ENCODE data around the gene HOXB13.

HOXB13 gene

DNA sequence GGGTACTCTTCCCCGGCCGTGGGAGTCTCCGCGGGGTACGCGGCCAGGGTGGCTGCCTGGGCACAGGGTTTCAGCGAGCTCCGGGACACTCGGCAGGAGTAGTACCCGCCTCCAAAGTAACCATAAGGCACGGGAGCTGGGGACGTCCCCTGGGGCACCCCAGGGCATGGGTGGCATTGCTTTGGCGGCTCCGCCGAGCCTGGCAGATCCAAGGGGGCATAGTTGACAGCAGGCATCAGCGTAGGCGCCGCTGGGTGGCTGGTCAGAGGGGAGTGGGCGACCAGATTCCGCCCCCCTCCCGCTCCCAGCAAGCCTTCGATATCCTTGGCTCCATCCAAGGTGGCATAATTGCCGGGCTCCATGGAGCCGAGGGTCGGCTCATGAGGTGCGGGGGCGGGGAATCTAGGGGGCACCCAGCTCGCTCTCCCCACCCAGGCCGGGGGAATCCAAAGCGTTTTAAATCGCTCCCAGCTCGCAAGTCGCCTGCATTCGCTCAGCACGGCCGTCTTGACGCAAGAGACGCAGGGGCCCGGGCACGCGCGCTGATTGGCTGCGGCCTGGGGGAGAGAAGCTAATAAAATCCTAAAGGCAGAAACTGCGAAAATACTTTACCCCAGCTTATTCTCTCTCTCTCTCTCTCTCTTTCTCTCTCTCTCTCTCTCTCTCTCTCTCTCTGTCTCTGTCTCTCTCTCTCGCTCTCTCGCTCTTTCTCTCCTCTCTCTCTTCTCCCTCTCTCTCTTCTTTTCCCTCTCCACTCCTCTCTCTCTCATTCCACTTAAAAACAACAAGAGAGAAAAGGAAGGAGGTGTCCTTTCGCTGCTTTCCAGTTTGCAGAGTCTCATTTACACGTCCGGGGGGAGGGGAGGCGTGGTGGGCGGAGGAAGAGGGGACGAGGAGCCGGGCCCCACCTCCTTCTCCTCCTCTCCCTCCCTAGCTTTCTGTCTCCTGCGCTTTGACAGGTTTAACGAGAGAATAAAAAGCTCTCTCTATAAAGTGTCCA is at the start of gene HOXB13:
HOXB13 (minus strand) TSS at position 519 of the 1,000 bp plus-strand sequence; CDS start at position 362, 157 bp downstream.
- peak; percentile 64 for DNase-seq

DNA sequence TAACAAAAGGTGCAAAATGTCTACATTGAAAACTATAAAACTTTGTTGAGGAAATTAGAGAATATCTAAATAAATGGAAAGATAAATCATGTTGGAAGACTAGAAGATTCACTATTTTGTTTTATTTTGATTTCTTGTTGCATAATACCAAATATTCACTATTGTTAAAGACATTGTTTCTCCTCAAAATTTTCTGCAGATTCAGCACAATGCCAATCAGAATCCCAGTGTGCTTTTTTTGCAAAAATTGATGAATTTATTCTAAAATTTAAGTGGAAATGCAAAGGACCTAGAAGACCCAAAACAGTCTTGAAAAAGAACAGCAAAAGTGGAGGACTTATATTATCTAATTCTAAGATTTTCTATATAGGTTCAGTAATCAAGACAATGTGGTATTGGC is 48.1 kb upstream of the HOXB13 start:
- no peak for DNase-seq

DNA sequence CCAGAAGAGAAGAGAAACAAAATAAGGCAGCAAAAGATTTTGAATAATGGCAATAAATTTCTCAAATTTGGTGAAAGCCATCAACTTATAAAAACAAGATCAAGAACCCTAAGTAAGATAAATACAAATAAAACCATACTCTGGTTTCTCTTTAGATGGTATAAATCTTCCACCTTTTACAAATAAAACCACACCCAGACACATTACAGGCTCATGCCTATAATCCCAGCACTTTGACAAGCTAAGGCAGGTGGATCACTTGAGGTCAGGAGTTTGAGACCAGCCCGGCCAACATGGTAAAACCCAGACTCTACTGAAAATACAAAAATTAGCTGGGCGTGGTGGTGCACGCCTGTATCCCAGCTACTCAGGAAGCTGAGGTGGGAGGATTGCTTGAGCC is 44.7 kb upstream of the HOXB13 start:
- DNase-seq, result no peak

DNA sequence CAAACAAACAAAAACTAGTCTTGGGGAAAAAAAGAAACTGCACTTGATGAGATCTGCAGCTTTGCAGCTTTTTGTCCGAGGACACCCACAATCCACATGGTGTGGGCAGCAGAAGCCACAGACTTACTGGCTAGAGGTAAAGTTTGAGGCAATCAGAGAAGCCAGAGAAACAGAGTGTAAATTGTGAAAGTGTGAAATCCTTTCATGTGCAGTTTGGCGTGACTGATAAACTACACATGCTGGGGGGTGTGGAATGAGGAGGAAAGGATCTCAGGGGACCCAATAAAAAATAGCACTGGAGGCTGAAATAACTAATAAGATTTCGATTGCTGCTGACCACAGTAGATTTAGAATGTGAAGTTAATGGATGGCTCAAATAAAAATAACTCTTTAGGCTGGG is 42.4 kb upstream of the HOXB13 start:
- DNase-seq, result no peak

DNA sequence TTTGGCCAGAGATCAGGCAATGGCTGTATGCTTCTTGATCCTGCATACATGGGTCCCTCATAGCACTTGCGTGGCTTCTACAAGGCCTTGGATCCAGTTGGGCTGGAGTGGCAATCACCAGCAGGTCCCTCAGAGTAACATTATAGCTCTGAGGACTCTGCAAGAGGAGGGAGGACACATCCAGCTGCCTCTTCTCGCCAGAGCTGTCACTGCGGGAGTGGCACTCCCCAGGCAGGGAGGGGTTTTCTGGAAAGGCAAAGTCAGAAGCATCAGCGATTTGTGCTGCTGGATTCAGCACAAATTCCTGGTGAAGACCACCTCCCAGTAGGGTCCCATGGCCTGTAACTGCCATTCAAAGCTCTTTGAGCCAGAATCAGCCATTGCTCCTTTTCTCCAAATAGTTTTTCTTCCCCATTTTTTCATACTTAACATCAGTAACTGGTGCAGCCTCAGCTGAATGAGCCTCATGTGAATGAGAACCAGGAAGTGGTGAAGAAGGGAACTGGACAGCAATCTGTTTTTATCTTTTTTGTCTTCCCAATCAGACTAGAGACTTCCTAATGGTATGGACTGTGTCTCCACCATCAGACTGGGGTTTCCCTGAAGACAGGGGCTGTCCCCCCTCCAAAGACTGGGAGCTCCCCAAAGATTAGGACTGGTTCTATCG is 40.6 kb upstream of the HOXB13 start:
- DNase-seq, result no peak

DNA sequence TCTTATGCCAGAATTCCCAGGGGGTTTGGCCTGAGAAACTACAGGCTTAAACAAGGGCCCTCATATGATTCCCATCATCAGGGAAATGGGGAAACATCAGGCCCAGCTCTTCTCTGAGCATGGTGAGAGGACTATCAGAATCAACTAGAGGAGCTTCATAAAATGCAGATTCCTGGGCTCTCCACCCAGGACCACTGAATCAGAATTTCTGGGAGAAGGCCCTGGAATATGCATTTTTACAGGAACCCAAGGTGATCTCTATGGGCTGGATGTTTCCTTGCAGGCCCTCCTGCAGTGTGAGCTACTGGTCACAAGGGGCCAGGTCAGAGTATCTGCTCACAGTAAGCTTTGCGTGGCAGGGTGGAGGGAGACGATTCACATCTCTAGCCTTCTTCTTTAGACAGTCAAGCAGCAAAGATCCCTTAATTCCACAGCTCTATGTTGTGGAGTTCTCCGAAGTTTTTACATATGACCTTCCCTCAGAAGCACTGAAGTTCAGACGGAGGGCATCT is 38.8 kb upstream of the HOXB13 start:
- no peak for DNase-seq

DNA sequence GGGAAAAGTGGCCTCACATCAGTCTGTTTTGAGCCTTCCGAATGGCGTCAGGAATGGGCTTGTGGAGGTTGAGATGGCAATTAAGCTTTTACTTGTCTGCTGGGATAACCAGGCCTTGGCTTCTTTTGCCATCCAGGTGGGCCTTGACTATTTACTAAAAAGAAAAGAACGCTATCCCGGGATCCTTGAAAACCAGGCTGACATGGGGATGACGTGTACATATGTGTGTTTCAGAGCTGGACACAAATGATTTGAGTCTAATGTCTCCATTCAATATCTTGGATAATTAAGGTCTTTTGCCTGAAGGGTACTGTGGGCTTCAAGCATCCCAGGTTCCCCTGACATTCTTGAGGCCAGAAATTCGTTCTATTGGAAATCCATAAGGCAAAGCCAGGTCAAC is 32.6 kb upstream of the HOXB13 start:
- no peak for DNase-seq

DNA sequence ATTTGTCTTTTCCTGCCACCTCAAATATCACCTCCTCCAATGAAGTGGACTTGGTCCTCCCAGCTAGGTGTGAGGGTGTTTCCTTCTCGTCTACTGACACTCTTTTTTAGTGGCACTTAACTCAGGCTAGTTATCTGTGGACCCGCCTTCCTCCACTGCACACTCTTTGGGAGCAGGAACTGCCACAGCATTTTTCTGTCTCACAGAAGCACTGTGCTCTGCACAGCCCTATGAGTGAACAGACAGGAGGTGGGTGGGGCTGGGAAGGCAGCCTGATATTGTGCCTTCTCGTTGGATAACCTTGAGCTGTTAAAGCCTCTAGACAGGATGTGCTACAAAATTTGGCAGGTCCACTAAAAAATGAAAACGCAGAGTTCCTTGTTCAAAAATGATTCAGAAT is 31.9 kb upstream of the HOXB13 start:
- no peak for DNase-seq

DNA sequence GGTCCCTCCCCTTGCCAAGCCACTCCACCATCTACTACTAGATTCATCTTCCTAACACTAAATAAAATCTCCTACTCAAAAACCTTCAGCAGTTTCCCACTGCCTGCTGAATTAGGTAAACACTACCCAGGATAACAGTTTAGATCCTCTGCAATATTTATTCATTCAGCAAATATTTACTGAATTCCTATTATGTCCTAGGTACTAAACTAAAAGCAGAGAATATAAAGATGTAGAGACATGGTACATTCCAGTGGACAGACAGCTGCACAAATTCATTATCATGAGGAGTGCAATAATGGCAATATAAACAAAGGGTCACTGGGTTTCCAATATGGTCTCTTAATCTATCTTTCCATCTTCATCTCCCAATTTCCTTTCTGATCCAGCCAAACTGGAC is 30.7 kb upstream of the HOXB13 start:
- no peak for DNase-seq

DNA sequence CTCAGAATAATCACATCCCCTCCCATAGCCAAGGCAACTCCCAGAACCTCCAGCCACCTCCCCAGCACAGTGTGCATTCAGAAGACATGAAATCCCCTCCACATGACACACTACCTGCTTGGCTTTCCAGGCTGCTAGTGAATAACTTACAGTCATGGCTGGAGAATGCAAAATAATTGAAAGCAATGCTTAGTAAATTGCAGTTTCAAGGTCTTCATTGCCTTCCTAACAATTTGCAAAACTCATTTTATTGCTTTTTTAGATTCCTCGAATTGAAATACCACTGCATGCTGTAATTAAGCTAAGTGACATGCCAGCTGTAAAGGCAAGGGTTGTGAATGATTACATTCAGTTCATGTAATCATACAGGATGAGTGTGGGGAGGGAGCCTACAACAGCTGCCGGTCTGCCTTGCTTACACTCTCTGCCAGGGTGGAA is 29.0 kb upstream of the HOXB13 start:
- no peak for DNase-seq

DNA sequence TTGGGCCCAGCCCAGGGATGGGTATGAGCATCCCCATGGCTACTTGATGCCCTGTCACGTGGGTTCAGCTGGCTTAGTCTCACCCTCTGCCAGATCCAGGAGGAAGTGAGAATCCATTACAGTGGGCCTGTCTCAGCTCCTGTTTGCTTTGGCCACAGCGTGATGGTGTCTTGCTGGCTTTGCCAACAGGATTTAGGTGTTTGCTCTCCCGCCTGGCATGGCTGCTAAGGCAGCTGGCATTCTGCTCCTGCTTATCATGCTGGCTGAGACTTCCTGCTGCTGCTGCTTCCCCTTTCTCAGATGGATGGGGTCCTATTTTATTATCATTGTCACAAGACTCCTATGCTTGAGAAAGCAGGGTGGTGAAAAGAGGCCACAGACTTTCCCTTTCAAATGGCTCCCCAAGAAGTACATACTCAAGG is 28.3 kb upstream of the HOXB13 start:
- no peak for DNase-seq

DNA sequence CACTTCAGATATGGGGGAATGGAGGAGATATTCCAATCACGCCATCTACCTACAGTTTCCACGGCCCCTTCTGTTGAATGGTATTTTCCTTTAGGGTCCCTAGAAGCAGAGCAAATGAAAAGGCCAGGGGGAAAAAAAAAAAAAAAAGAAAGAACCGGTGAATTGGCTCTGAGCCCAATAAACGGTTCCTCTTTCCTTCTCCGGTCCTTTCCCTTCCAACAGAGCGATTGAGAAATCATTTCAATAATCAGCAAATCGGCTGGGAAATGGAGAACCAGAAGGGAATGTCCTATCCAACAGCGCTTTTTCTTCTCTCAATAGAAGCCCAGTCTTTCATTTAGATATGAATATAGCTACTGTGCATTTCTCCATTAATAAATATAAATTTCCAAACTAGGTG is 26.8 kb upstream of the HOXB13 start:
- no peak for DNase-seq

DNA sequence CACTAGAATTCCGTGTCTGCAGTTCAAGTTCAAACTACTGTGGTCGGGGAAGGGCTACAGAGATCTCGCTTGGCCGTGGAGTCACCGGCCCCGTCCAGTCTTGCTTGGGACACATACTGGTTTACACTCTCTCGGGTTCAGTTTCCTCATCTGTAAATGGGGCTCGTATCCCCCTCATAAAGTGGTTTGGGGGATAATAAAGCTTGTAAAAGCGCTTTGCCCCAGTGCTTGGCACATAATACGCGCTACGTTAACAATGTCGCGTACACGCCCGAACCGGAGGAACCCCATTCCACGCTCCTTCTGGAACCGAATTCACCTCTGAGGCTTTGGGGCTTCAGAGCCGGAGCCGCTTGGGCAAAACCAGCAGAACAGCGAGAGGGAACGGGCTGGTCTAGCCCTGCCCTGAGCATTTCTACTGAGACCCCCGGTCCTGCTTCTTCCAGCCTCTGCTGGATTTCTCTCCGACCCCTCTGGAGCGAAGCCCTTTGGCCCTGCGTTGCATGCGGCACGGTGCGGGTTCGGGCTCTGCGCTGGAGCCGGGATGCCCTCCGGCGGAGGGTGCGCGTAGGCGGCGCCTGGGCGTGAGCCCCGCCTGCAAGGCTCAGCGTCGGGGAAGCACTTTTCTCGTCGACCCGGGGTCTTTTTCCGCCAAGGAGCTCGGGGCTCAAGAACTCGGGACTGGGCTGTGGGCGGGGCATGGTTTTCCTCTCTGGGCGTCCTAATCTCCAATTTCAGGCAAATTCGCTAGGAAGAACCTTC is 26.1 kb upstream of the HOXB13 start:
- no peak for DNase-seq

DNA sequence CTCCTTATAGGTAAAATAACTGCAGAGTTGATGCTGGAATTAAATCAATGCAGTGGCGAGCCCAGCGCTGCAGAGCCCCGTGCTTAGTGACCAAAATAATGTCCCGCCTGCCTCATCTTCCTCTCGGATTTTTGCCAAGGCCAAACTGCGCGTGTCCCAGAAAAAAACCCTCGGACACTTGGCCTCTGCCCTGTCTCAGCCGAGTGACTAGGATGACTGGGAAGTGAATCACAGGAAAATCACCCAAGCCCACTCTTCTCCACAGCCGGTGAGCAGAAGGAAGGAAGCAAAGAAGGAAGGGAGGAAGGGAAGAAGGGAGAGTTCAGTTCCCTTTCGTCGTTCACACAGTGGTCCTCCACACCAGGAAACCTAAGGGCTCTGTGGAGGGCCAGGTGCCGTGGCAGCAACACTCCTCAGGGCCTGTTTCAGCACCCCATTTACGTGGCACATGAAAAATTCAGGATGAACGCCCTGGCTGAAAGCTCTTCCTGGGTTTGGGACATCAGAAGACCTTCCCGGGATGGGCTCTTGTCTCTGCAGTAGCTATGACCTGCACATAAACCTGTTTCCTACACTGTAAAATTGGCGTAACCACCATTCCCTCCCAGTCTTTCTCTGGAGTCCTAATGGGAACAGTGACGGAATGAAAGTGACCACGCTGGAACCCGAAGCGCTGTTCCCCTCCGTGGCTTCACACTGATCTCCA is 25.4 kb upstream of the HOXB13 start:
- DNase-seq, result no peak

DNA sequence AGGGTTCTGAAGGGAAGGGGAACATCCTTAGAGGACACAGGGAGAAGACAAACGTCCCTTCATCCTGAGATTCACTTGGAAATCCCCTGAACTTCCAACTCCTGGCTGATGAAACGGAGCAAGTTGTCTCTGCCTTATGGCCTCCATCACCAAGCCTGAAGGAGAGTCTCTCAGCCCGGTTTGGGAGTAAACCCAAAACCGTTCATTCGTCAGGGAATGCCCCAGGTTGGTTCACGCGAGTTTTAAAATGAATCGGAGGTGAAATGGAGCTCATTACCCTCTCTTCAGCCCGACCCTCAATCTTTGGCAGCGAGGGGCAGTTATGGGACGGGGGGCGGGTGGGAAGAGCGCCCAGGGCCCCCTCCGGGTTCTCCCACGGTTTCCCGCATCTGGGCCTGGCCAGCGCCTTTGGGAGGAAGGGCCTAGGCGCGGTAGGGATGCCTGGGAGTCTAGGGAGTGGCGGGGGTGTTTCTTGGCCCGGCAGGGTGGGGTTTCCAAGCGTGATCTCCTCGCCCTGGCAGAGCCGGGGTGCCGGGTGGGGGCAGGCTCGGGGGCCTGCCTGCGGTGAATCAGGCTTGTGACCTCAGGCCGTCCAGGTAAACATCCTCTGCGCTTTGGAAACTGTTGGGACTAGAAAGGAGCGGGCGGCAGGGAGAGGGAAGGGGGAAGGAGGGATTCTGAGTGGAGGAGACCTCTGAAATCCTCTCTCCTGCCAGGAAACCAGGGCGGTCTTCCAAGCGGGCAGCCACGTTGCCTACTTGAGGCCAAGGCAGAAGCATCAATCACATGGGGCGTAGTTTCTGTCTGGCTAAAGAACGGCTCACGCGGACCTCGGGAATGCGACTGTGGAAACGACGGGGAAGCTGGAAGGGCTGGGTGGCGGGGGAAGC is 24.1 kb upstream of the HOXB13 start:
- DNase-seq, result no peak

DNA sequence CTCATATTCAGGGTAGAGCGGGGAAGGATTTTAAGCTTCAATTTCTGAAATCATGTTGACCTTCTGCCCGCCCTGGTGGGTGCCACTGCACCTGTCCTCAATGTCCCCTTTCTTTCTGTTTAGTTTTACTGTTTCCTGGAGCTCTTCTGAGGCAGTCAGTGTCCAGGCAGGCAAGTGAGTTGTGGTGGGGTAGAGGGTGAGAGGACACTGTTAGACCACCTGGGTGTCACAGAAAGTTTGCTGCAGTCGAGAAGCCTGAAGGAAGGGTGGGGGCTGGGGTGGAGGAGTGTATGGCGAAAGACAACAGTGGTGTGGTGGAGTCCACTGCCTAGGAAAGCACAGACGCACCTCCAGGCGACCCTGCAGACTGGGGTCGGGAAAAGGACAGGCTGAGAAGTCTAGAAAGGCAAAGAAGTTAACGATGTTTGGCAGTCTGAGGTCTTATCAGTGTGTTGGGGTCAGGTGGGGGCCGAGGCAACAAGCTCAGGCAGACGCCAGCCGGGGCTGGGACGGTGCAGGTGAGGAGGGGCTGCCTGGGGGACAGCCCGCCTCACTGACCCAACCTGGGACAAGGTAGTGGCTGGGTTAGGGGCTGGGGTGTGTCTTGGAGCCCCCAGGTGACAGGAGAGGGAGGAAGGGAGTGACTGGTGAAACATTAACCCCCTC is 23.3 kb upstream of the HOXB13 start:
- no peak for DNase-seq

DNA sequence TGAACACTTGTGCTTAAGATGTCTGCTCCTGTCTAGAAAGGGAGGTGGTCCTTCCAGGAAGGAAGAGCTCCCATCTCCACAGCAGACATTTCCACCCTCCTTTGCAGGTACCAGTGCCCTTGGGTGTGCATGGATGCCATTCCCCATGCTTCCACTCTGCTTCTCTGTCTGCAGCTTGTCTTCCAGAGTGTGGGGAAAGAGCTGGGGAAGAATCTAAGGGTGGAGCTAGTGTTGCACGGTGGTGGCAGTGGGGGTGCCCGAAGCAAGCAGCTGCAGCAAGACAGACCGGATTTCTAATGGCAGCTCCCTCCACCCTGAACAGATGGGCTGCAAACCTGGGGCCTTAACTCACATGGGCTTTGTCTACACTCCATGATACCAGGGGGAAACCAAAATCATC is 22.6 kb upstream of the HOXB13 start:
- no peak for DNase-seq

DNA sequence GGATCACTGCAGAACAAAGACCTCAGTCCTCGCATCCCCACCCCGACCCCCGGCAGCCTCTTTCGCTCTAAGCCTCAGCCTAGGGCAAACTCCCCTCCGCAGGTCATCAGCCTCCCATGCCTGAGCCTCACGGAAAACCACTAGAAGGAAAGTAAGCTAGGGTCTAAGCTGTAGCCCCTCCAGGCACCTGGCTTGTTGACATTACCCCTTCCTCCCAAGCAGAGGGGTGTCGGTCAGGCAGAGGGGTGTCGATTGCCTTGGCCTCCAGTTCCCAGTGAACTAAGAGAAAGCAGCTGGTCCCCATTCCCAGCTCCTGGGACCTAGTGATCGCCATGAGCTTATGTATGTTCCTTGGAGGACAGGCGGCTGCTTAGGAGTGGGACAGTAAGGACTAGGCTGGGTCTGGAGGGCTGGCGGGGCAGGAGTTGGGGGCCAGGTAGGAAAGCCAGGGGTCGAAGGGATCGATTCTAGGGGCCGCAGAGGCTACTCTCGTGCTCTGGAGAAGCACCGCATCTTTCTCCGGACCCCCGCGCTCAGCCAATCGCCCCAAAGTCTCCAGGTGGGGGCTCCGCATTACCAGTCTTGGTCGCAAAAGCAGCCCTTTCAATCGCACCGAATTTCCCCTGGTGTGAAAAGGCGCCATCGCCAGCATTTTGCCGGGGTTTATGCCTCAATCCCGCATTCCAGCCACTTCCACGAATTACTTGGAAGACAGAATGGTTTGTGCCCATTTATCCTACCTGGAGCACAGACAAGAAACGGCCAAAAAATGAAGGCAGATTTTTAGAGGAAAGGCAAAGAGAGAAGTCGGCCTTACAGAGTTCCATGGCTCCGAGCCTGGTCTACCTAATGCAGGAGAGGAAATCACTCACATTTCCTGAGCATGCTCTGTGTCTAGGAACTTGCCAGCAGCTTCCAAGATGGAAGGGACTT is 21.3 kb upstream of the HOXB13 start:
- DNase-seq, result no peak

DNA sequence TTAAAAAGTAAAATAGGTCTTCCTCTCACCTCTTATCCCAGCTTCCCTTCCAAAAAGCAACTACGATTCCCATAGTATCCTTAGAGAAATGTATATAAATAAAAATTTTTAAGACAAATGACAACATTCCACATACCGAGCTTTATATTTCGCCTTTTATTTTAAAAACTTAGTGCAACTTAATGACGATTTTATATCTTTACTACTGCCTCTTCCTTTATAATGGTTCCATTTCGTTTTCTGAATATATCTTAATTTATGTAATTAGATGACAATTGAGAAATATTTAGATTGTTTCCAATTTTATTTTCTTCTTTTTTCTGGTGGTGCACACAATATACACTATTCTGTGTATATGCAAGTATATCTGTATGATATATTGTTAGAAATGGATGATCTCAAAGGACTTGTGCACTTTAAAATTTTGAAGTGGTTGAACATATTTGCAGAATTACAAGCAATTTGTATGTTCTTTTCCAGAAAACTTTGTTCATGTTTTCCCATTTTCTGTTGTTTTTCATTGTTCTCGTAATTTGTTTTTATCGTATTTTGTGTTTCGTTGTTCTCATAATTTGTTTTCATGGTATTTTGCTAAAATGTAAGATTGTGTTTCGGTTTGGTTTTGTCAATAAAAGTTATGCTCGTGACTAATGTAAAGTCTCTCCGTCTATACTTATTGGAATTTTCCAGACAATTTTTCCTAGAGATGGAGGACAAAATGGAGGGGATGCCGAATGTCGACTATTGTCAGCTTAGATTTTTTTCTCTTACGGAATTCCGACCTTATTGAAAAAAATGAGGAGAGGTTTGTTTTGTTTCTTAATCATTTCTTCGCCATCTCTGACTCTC is 20.4 kb upstream of the HOXB13 start:
- no peak for DNase-seq
